IMR-90 (cell line): ENCODE measurements around the gene POMGNT1. TPM values are rescaled to one million over a fixed set of nuclear protein-coding genes. Genes with fewer than 3 reads are reported as not detected.

Source experiments
- ATAC-seq: fragments of 200-7000 bp; cut with Tn5 transposase; 2 replicates; pipeline ENCODE4 v1.9.1; 2020; ENCODE audit warnings: low read depth, mild to moderate bottlenecking, moderate library complexity
- BruUV-seq: library from RNA; stranded (reverse); fragments of 400-500 nt; replicated peaks from 2 replicates; lab custom pipeline; 2021; lab: Mats Ljungman, UMichigan
- CTCF ChIA-PET: fragments of 300-600 bp; formaldehyde crosslinking; extraction: SDS; loops from one replicate; lab custom pipeline; 2021; ENCODE audit warnings: antibody characterized with exemption; lab: Yijun Ruan, JAX
- POLR2A ChIA-PET: fragments of 300-600 bp; sonication (Branson Sonifier 250); formaldehyde crosslinking; loops from one replicate; lab custom pipeline; 2022; ENCODE audit warnings: antibody characterized with exemption; ENCODE audit not compliant: unreplicated experiment; lab: Charles Lee
- DNase-seq: peaks from one replicate; pipeline ENCODE4 v3.0.0; 2013
- H2AFZ ChIP-seq: replicated peaks from 2 replicates; pipeline ENCODE3; 2013; ENCODE audit warnings: low read length, mild to moderate bottlenecking; ENCODE audit not compliant: poor library complexity
- H2AK5ac ChIP-seq: 2 replicates; pipeline ENCODE4 v1.6.1; 2013; ENCODE audit warnings: low read depth, low read length, inconsistent platforms
- H2AK9ac ChIP-seq: replicated peaks from 2 replicates; pipeline ENCODE3; 2013; ENCODE audit warnings: mild to moderate bottlenecking, low read depth, low read length, moderate library complexity; ENCODE audit not compliant: poor library complexity
- H2BK120ac ChIP-seq: 2 replicates; pipeline ENCODE4 v1.6.1; 2013; ENCODE audit warnings: low read depth, low read length, inconsistent platforms
- H2BK15ac ChIP-seq: 3 replicates; pipeline ENCODE4 v1.6.1; 2013; ENCODE audit warnings: low read depth, low read length, inconsistent platforms
- H2BK20ac ChIP-seq: 2 replicates; pipeline ENCODE4 v1.6.1; 2013; ENCODE audit warnings: low read depth, mild to moderate bottlenecking, inconsistent platforms, low read length, moderate library complexity
- H2BK5ac ChIP-seq: 2 replicates; pipeline ENCODE4 v1.6.1; 2013; ENCODE audit warnings: mild to moderate bottlenecking, low read depth, low read length, inconsistent platforms; ENCODE audit not compliant: poor library complexity, severe bottlenecking
- H3K14ac ChIP-seq: replicated peaks from 2 replicates; pipeline ENCODE4 v1.6.1; 2013; ENCODE audit warnings: low read depth, low read length, inconsistent platforms
- H3K18ac ChIP-seq: 2 replicates; pipeline ENCODE4 v1.6.1; 2013; ENCODE audit warnings: low read depth, low read length, control low read depth
- H3K23ac ChIP-seq: 2 replicates; pipeline ENCODE4 v1.6.1; 2013; ENCODE audit warnings: low read depth, low read length, inconsistent platforms
- H3K27ac ChIP-seq: 2 replicates; pipeline ENCODE4 v1.5.1; 2013; ENCODE audit warnings: mild to moderate bottlenecking, control low read depth, low read length; ENCODE audit not compliant: insufficient read depth
- H3K27me3 ChIP-seq: 2 replicates; pipeline ENCODE4 v1.6.1; 2013; ENCODE audit warnings: low read length; ENCODE audit not compliant: control insufficient read depth, insufficient read depth
- H3K36me3 ChIP-seq: 2 replicates; pipeline ENCODE4 v1.6.1; 2013; ENCODE audit warnings: low read length, mixed read lengths; ENCODE audit not compliant: control insufficient read depth, insufficient read depth
- H3K4ac ChIP-seq: 2 replicates; pipeline ENCODE4 v1.6.1; 2013; ENCODE audit warnings: low read depth, low read length, inconsistent platforms
- H3K4me1 ChIP-seq: 2 replicates; pipeline ENCODE4 v1.6.1; 2013; ENCODE audit warnings: low read length, mixed read lengths; ENCODE audit not compliant: control insufficient read depth, insufficient read depth
- H3K4me2 ChIP-seq: 2 replicates; pipeline ENCODE4 v1.6.1; 2013; ENCODE audit warnings: low read depth, mild to moderate bottlenecking, control low read depth, low read length, moderate library complexity
- H3K4me3 ChIP-seq: 2 replicates; pipeline ENCODE4 v1.5.1; 2013; ENCODE audit warnings: low read depth, mild to moderate bottlenecking, control low read depth, low read length, moderate library complexity; ENCODE audit not compliant: insufficient read depth
- H3K56ac ChIP-seq: 2 replicates; pipeline ENCODE4 v1.6.1; 2013; ENCODE audit warnings: low read length, inconsistent platforms; ENCODE audit not compliant: insufficient read depth; ENCODE audit errors: extremely low read depth
- H3K79me1 ChIP-seq, 2 experiments: 2 replicates each; pipeline ENCODE4 v1.6.1; 2013; ENCODE audit warnings: low read length in 2 of 2, inconsistent platforms in 1 of 2, low read depth in 1 of 2
- H3K9ac ChIP-seq: 2 replicates; pipeline ENCODE4 v1.6.1; 2013; ENCODE audit warnings: low read depth, low read length, control low read depth
- H3K9me1 ChIP-seq: 2 replicates; pipeline ENCODE4 v1.6.1; 2013; ENCODE audit warnings: low read length, inconsistent platforms; ENCODE audit not compliant: insufficient read depth
- H3K9me3 ChIP-seq: 2 replicates; pipeline ENCODE4 v1.6.1; 2013; ENCODE audit warnings: low read length; ENCODE audit not compliant: control insufficient read depth, insufficient read depth
- H4K20me1 ChIP-seq: 2 replicates; pipeline ENCODE4 v1.6.1; 2013; ENCODE audit warnings: low read length, inconsistent platforms; ENCODE audit not compliant: insufficient read depth
- H4K5ac ChIP-seq: 2 replicates; pipeline ENCODE4 v1.6.1; 2013; ENCODE audit warnings: mild to moderate bottlenecking, low read depth, low read length, control low read depth
- H4K8ac ChIP-seq, 2 experiments: 2 replicates each; pipeline ENCODE4 v1.6.1; 2013; ENCODE audit warnings: low read depth in 2 of 2, low read length in 2 of 2, control low read depth in 1 of 2, inconsistent platforms in 1 of 2
- H4K91ac ChIP-seq: 2 replicates; pipeline ENCODE4 v1.6.1; 2013; ENCODE audit warnings: low read depth, low read length, inconsistent platforms; ENCODE audit not compliant: insufficient read depth
- BHLHE40 ChIP-seq: fragments of 150-350 bp; IDR thresholded peaks from 2 replicates; pipeline ENCODE4 v1.6.1; 2016; ENCODE audit warnings: mild to moderate bottlenecking, low read depth, low read length
- CHD1 ChIP-seq: IDR thresholded peaks from 2 replicates; pipeline ENCODE4 v1.6.1; 2012; ENCODE audit warnings: low read depth, low read length, improper control_type of control experiment
- ELK1 ChIP-seq: fragments of 150-350 bp; IDR thresholded peaks from 2 replicates; pipeline ENCODE4 v1.6.1; 2016; ENCODE audit warnings: low read depth, mild to moderate bottlenecking, low read length, moderate library complexity, borderline replicate concordance
- FOS ChIP-seq: fragments of 150-350 bp; IDR thresholded peaks from 2 replicates; pipeline ENCODE4 v1.6.1; 2016; ENCODE audit warnings: low read depth, low read length
- MAFK ChIP-seq: IDR thresholded peaks from 2 replicates; pipeline ENCODE4 v1.6.1; 2012; ENCODE audit warnings: low read depth, low read length, improper control_type of control experiment
- MAZ ChIP-seq: IDR thresholded peaks from 2 replicates; pipeline ENCODE4 v1.6.1; 2012; ENCODE audit warnings: low read depth, mild to moderate bottlenecking, low read length, improper control_type of control experiment, moderate library complexity, borderline replicate concordance
- MXI1 ChIP-seq: IDR thresholded peaks from 2 replicates; pipeline ENCODE4 v1.6.1; 2012; ENCODE audit warnings: low read depth, mild to moderate bottlenecking, low read length, moderate library complexity, borderline replicate concordance
- NFE2L2 ChIP-seq: fragments of 150-350 bp; IDR thresholded peaks from 2 replicates; pipeline ENCODE4 v1.6.1; 2016; ENCODE audit warnings: low read depth, mild to moderate bottlenecking, low read length
- POLR2A ChIP-seq: IDR thresholded peaks from 2 replicates; pipeline ENCODE4 v1.6.1; 2012; ENCODE audit warnings: mild to moderate bottlenecking, low read depth, low read length
- RAD21 ChIP-seq: IDR thresholded peaks from 2 replicates; pipeline ENCODE4 v1.6.1; 2012; ENCODE audit warnings: low read length, improper control_type of control experiment
- RCOR1 ChIP-seq: IDR thresholded peaks from 2 replicates; pipeline ENCODE4 v1.6.1; 2012; ENCODE audit warnings: mild to moderate bottlenecking, low read length, improper control_type of control experiment; ENCODE audit not compliant: insufficient replicate concordance
- RFX5 ChIP-seq: IDR thresholded peaks from 2 replicates; pipeline ENCODE4 v1.8.0; 2012; ENCODE audit warnings: low read depth, mild to moderate bottlenecking, low read length, moderate library complexity
- SMC3 ChIP-seq: fragments of 150-350 bp; IDR thresholded peaks from 2 replicates; pipeline ENCODE4 v1.6.1; 2016; ENCODE audit warnings: low read depth, mild to moderate bottlenecking, antibody characterized with exemption, low read length, moderate library complexity
- WGBS, 2 experiments: methylation state at CpG; one replicate each; pipeline versions ENCODE4 v1.1.5 to v1.1.7; 2013; ENCODE audit warnings: missing lambda C conversion rate in 2 of 2; ENCODE audit not compliant: insufficient read length in 1 of 2; ENCODE audit errors: extremely low coverage in 2 of 2; 5-methylcytosine and 5-hydroxymethylcytosine counted together
- dilution Hi-C: fragments of 300-500 bp; cut with HindIII; formaldehyde crosslinking; loops from one replicate; pipeline ENCODE4 v1.14.3; 2018; ENCODE audit warnings: low sequenced_read_pairs; ENCODE audit not compliant: unreplicated experiment
- in situ Hi-C: fragments of 300-500 bp; cut with MboI; formaldehyde crosslinking; loops from 3 replicates; pipeline ENCODE4 v1.14.3; 2019; ENCODE audit warnings: low sequenced_read_pairs, inconsistent platforms, mixed read lengths
- intact Hi-C: fragments of 100-400 bp; cut with micrococcal nuclease; formaldehyde crosslinking; loops from 2 replicates; pipeline ENCODE4 v1.10.0; 2022
- polyA plus RNA-seq, 3 experiments: library from polyadenylated mRNA; depleted of rRNA; stranded (reverse); fragments of >200 nt; gene quantifications; 2 replicates each; pipeline ENCODE4 v1.2.3, GENCODE V29; 2012; ENCODE audit warnings: low replicate concordance in 1 of 3
- total RNA-seq: library from RNA; depleted of rRNA; stranded (reverse); fragments of >200 nt; gene quantifications from 2 replicates; pipeline ENCODE4 v1.2.3, GENCODE V29; 2012
- TF ChIP-seq, protein P1 (sequence below): conservative IDR thresholded peaks from 2 replicates; pipeline ENCODE4 v1.5.1; 2012; ENCODE audit warnings: mild to moderate bottlenecking, low read depth, low read length, improper control_type of control experiment
- TF ChIP-seq, protein P2 (sequence below): fragments of 150-350 bp; IDR thresholded peaks from 2 replicates; pipeline ENCODE4 v1.6.1; 2017; ENCODE audit warnings: mild to moderate bottlenecking, antibody characterized with exemption, low read length, low read depth

Gene POMGNT1
- total and polyA plus RNA-seq, 2 of the 4 experiments (the other 2 are of a cell fraction) = 54.8 to 65.3 TPM

GRCh38 chr1:46183926-46184557, 14.2 kb downstream of the POMGNT1 start:
- ATAC-seq = no peak
- no peaks in the 10 kb centered on the region for H3K27me3 ChIP-seq
- H3K56ac ChIP-seq = no peak overlapping the region
- H3K18ac ChIP-seq = no peak overlapping the region; the same call in 1 of the 2 replicates
- 95% methylated on average over 7 of the region's 12 CpGs; no CpG with 5 or more reads in 1 of the 2 experiments for WGBS, 2 experiments
- no peaks in the 10 kb centered on the region for H3K79me1 ChIP-seq
- peaks cover 12% of the 10 kb centered on the region; the same call in 1 of the 2 replicates for H3K36me3 ChIP-seq
- dilution Hi-C loops (loop anchor here (25.0 kb wide), 1 partner anchor 147 kb away; no protein-coding TSS in a partner anchor), in situ Hi-C loops (no loop called here), intact Hi-C loops (no loop called here)
- H2AK5ac ChIP-seq = peak overlapping the region; percentile 91
- no peak overlapping the region for H3K9ac ChIP-seq
- DNase-seq = no peak
- ChIA-PET POLR2A (no interaction called here), CTCF (interaction anchor here (3.5 kb wide), 1 partner anchor 40 kb away, joined by 21 read pairs; no protein-coding TSS in a partner anchor)
- H3K4me1 ChIP-seq = peaks cover 16% of the 10 kb centered on the region
- peak overlapping the region; percentile 51 for H4K91ac ChIP-seq
- peak overlapping the region; percentile 50 to 90; a peak in 2 of 4 replicates for H4K8ac ChIP-seq
- no peaks in the 10 kb centered on the region for H3K9me3 ChIP-seq
- no peak overlapping the region for H3K23ac ChIP-seq
- peak overlapping the region; percentile 79 for H2BK20ac ChIP-seq
- H3K4me3 ChIP-seq = no peak overlapping the region
- BruUV-seq = no TSS peak
- peak overlapping the region; percentile 88 for H2AK9ac ChIP-seq
- peak overlapping the region; percentile 90 for H2BK120ac ChIP-seq
- peak overlapping the region; percentile 79 for H2BK5ac ChIP-seq
- H4K5ac ChIP-seq = peak overlapping the region; percentile 38; the same call in 1 of the 2 replicates
- H2AFZ ChIP-seq = no peak overlapping the region
- peaks cover 16% of the 10 kb centered on the region for H3K9me1 ChIP-seq
- H3K4ac ChIP-seq = peak overlapping the region; percentile 90
- peak overlapping the region; percentile 58 for H3K14ac ChIP-seq
- H4K20me1 ChIP-seq = no peaks in the 10 kb centered on the region
- no peak overlapping the region for H3K27ac ChIP-seq
- H2BK15ac ChIP-seq = peak overlapping the region; percentile 78; the same call in 1 of the 3 replicates
- no peak overlapping the region for H3K4me2 ChIP-seq
- TF ChIP-seq RAD21 (no peak), SMC3 (no peak), BHLHE40 (no peak), MAFK (no peak), POLR2A (no peak), CHD1 (no peak), ELK1 (no peak), RCOR1 (no peak), MAZ (no peak), FOS (no peak), MXI1 (no peak), RFX5 (no peak), NFE2L2 (no peak)
- TF ChIP-seq, protein P1, sequence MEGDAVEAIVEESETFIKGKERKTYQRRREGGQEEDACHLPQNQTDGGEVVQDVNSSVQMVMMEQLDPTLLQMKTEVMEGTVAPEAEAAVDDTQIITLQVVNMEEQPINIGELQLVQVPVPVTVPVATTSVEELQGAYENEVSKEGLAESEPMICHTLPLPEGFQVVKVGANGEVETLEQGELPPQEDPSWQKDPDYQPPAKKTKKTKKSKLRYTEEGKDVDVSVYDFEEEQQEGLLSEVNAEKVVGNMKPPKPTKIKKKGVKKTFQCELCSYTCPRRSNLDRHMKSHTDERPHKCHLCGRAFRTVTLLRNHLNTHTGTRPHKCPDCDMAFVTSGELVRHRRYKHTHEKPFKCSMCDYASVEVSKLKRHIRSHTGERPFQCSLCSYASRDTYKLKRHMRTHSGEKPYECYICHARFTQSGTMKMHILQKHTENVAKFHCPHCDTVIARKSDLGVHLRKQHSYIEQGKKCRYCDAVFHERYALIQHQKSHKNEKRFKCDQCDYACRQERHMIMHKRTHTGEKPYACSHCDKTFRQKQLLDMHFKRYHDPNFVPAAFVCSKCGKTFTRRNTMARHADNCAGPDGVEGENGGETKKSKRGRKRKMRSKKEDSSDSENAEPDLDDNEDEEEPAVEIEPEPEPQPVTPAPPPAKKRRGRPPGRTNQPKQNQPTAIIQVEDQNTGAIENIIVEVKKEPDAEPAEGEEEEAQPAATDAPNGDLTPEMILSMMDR = no peak
- TF ChIP-seq, protein P2, sequence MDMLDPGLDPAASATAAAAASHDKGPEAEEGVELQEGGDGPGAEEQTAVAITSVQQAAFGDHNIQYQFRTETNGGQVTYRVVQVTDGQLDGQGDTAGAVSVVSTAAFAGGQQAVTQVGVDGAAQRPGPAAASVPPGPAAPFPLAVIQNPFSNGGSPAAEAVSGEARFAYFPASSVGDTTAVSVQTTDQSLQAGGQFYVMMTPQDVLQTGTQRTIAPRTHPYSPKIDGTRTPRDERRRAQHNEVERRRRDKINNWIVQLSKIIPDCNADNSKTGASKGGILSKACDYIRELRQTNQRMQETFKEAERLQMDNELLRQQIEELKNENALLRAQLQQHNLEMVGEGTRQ = no peak
